HG03354 (cell line): ENCODE data around the gene ZNF618.

Experiments used
- ATAC-seq: cut with Tn5 transposase; IDR thresholded peaks from one replicate; pipeline ENCODE4 v1.9.1; 2021; ENCODE audit warnings: mild to moderate bottlenecking; ENCODE audit not compliant: unreplicated experiment, poor library complexity, severe bottlenecking

The ZNF618 gene

DNA sequence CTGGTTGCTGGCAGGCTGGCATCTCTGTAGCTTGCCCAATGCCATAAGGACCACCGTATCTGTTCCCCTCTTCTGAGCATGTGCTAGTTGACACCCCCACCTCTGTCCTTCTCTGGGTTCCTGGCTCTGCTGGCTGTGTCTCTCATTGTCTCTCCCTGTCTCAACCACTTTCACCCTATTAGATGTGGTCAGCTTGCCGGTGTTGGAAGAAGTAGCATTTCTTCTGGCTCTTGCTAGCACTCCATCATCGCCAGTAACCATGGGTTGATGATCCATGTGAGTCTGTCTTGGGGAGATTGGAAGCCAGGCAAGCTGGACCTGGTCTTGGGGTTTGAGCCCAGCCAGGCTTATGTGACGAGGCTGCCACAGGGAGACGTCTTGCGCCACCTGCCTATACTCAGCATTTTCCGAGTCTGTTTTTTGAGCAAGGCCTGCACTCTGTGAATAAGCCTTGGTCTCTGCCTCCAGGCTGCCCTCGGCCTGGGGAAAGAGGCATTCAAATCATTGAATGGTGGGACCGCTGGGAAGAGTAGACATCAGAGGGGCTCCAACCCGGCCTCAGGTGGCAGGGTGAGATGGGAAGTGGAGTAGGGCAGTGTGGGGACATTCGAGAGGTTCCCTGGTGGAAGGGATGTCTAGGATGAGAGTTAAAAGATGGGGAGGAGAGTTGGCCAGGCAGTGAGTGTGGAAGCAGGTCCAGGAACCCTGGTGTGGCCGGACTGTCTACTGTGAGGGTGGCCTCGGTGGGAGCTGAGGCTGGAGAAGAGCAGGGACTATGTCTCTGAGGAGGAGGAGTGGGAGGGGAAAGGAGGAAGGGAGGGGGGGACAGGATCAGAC, 74.3 kb downstream of the ZNF618 start:
- ATAC-seq, result no peak

DNA sequence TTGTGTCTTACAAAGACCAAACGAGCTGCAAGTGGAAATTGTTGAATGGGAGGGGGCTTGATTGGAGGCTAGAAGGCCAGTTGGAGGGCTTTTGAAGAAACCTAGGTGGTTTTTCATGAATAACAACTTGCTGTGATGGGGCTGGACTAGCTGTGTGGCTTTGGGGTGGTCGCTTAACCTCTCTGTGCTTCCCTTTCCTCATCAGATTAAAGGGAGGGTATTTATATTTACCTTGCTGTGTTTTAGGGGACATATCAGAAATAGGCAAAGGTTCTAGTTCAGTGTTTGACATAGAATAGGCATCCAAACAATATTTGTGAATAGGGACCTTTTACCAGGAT, 74.9 kb downstream of the ZNF618 start:
- no peak for ATAC-seq

DNA sequence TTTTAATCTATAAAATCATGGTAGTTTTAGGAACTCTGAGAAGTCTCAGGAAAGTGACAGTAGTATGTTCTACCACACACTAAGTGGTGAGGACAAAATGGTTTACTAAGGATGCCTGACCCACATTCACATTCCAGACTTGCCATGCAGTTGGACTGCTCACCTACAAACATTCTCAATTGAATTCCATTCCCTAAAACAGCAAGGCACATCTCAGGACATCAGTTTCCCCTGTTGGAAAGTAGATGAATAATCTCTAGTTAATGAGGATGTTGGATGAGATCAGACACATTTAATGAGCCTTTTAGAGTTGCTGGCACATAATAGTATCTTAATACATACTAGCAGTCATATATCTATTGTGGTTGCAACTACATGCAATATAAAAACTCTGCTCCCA, 76.6 kb downstream of the ZNF618 start:
- no peak for ATAC-seq

DNA sequence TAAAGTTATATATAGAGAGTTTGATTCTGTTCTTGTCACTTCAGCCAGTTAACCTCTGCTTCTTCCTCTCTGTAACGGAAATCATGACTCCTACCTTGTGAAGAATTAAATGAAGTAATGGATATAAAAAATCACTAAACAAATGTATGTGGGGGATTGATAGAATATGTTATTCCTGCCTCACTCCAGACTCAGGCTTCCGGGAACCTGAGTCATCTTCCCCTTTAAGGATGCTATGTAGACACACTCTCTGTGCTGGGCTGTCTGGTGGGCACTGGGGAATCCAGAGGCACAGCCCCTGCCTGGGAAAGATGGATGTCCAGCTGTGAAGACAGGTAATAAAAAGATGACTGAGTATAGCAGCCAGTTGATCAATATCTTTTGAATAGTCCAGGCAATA, 77.4 kb downstream of the ZNF618 start:
- ATAC-seq, result no peak

DNA sequence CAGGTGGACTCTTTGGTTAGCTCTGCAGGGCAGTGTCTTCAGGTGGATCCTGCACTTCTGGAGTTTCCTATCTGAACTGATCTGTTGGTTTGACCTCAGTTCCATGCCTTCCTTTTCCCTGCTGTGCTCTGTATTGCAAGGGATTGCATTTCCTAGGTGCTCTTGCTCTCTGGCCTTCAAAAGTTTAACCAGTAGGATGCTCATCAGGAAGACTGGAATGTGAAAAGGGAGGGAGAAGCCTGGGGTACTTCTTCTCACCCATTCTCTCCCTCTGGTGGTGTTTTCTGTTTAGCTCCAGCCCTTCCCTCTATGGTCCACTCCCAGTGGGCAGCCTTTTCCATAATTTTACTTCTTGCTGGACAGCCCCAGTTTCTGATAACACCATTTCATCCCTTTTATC, 78.5 kb downstream of the ZNF618 start:
- ATAC-seq, result no peak

- no peak for ATAC-seq
Observed at GRCh38 chr9:113955076-113955752, 79.1 kb downstream of the ZNF618 start.

GRCh38 chr9:113956901-113957300, 80.8 kb downstream of the ZNF618 start:
- no peak for ATAC-seq

DNA sequence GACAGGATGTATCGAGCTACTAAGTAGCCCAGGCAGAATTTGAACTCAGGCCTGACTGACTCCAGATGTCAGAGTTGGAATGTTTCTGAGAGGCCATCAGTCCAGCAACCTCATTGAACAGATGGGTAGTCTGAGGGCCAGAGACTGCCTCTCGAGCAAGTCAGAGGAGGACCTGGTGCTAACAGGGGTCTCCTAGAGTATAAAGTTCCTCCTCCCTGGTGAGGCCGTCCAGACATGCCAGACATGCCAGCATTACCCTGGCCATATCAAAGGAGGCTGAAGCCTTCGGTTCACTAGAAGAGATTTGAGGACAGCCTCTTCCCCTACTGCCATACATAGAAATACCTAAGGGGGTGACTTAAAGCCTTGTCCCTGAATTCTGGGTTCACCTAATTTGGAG, 81.2 kb downstream of the ZNF618 start:
- no peak for ATAC-seq

DNA sequence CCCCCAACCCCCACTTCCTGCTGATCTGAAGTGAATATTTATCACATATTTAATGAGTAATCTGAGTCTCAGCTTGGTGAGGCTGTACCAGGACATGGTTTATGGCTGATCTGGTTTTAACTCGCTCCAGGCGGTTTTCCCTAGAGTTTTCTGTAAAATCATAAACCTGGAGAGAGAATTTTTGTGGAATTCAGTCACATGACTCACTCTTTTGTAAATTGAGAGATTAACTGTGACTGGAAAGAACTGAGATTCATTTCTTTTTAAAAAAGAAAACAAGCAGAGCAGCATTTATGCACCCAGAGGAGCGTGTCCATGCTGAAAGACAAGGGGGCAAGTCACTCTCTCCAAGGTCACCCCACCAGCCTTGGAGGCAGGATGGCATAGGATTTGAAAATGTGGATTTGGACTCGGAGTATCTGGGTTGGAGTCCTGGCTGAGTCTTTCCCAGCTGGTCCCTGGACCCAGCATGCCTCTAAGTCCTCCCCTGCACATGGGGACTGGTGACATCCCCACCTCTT, 81.8 kb downstream of the ZNF618 start:
- ATAC-seq, result no peak

DNA sequence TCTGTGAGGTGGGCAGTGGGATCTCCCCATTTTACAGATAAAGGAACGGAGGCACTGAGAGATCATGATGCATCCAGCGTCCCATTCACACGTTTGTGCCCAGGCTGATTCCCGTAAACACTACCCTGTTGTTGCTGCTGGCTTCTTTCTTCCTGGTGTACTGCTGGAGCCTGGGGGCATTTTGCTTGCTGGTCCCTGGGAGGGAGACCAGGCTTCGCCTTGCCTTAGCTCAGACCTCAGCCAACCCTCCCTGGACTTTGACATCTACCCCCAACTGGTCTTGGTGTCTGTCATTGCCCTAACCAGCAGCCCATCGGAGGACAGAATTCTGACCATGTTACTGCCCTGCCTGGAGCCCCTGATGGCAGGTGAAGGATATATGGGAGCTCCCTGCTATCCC, 82.4 kb downstream of the ZNF618 start:
- no peak for ATAC-seq

DNA sequence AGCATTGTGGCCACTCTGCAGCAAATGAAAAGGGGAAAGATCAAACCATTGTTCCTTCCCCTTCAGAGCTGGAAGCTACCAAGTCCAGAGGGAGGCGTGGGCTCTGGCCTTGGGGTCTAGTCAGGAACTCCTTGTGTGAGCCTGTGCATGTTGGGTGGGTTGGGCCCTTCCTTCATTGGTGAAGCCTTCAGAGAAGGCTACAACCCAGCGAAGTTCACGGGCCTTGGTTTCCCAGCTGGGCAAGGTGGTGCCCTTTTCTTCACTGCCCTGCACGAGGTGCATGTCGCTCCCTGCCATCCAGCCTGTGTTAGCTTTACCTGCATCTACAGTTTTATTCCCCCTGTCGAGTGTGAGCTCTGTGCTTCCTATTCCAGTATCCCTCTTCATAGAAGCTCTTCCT, 84.7 kb downstream of the ZNF618 start:
- ATAC-seq, result no peak

GRCh38 chr9:113962396-113962795, 86.3 kb downstream of the ZNF618 start:
- ATAC-seq, result no peak

DNA sequence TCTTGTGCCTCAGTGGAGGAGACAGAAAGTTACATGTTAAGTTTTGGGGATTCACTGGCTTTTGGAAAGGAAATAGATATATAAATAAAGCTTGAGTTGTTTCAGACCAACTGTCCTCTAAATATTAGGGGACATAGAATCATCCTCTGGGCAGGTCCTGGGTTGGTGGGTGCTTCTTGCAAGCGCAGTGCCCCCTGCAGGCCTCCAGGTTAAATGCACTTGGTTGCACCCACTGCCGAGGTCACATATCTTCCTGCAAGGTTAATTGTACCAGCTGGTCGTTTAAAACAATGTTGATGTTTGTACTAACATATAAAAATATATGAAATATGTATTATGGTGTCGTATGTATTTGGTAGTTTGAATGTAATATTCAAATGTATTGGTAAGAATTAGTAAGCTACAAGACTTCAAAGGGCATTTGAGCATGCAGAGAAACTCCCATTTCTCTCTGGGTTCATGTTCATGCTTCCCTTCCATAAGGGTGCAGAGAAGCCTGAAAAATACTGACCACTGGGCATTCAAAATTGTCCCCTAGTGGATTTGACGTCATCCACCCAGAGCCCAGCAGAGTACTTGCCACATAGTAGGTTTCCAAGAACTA, 87.0 kb downstream of the ZNF618 start:
- no peak for ATAC-seq

GRCh38 chr9:113963696-113964494, 87.8 kb downstream of the ZNF618 start:
- ATAC-seq, result no peak

DNA sequence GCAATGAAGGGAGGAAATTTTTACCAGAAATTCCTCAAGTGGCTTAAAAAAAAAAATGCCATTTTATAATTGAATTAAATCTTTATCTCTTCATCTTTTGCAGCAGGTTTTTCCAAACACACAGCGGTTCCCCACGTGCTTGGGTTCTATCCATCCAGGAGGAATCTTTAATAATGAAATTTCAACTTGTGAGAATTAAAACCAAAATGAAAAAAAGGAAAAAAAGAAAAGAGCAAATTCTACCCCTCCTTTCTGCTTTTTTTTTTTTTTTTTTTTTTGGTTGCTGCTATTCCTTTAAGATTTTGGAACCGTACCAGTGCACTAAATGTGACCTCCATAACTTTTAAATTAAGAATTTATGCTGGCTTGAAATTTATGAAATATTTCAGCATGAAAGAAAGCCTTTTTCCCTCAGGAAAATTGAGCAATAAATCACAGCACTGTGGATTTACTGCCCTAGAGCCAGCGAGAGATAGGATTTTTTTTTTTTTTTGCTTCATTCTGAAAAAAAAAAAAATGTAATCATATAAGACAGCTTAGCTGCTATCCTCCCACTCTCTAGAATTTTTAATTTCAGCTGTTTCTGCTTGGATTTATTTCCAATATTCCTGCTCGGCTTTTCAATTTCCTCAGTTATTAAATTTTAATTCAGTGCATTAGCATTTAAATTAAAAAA, 88.5 kb downstream of the ZNF618 start:
- ATAC-seq, result no peak

DNA sequence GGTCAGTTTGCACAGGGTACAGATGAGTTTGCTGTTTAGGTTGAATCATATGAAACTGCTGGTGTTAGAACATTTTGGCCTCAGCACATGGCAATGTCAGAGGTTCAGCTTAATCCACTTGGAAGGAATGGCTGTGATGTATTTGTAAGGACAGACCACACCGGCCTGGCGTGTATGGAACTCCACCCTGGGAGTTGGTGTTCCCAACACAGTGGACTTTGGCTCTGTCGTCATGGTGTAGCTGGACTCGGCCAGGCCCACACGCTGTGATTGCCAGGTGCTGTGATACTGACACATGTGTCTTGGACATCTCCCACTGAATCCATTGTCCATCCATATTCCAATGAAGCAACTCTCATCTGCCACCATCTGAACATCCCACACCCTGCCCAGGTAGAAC, 90.3 kb downstream of the ZNF618 start:
- ATAC-seq, result no peak

DNA sequence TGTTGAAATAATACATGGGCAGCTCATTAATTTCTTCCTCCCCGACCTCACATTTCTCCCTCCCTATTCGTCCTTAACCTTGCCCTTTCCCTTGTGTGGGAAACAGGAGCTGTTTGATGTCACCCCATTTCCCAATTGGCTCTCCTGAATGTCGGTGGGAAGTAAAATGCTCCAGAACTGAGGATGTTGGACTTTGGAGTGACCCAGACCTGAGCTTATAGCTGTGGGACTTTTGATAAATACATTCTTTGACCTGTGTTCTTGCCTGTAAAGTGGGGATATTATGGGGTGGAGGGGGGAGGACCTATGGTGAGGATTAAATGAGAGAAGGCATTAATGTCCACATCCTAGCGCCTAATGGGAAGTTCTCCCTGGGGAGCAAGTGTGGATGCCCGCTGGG, 91.3 kb downstream of the ZNF618 start:
- ATAC-seq, result no peak

- no peak for ATAC-seq
Observed at GRCh38 chr9:113969343-113969742, 93.2 kb downstream of the ZNF618 start.

GRCh38 chr9:113973226-113973625, 97.1 kb downstream of the ZNF618 start:
- ATAC-seq, result no peak
